H1 (cell line): ENCODE results near the gene POLE. TPM values are rescaled to one million over a fixed set of nuclear protein-coding genes. Genes with fewer than 3 reads are reported as not detected.

Experiments used
- microRNA-seq, 2 experiments: library from miRNA; unstranded; fragments of <30 nt; microRNA quantifications; one replicate each; pipeline versions ENCODE4 to v1.2.0, GENCODE V29; 2016 to 2020; ENCODE audit warnings: borderline microRNAs expressed in 2 of 2, borderline number of aligned reads in 2 of 2, borderline replicate concordance in 1 of 2
- polyA plus RNA-seq, 7 experiments: library from polyadenylated mRNA; depleted of rRNA in 3 of 7; stranded (reverse) in 5 of 7; unstranded in 2 of 7; fragments of >200 nt in 5 of 7; fragments of 200-250 nt in 2 of 7; gene quantifications; 1 replicate in 5 of 7; 2 replicates in 1 of 7; 4 replicates in 1 of 7; pipeline versions ENCODE4 v1.2.1 to v1.2.3, GENCODE V29; 2011 to 2013; ENCODE audit warnings: missing spikeins in 2 of 7, mixed read lengths in 2 of 7
- small RNA-seq: library from polyadenylated mRNA; stranded (forward); fragments of <200 nt; extraction: miRNeasy Mini kit (QIAGEN cat#:217004); gene quantifications from one replicate; pipeline ENCODE3, GENCODE V24; 2013; ENCODE audit not compliant: insufficient read depth
- total RNA-seq: library from RNA; stranded (reverse); fragmentation: NEBNext Ultra II Directional; extraction: Animal tissue kit (Norgen Biotek cat#: 25700); gene quantifications from 2 replicates; pipeline ENCODE4 v1.2.1, GENCODE V29; 2021

The POLE gene
- total and polyA plus RNA-seq, 2 of the 8 experiments (the other 6 are each of a cell fraction or from before 2014, with no cell fraction given) = 59.7 to 115 TPM

Small RNA genes within 50 kb of the gene (microRNA-seq; reads per million reads assigned to microRNA genes)
- 0.41 to 0.92 reads per million in 2 experiments for gene MIR6763

Small RNA genes within 50 kb of the gene (small RNA-seq; reads per million reads assigned to genes)
- gene MIR6763 (not detected), gene RNA5SP379 (not detected)

Other genes starting within 250 kb of the POLE start
- gene FBRSL1, start 197.2 kb downstream of the POLE start, total RNA-seq = 109 and 123 TPM in 2 replicates
- 18.4 and 78.9 TPM in 2 replicates for gene FBRSL1, start 197.2 kb downstream of the POLE start, polyA plus RNA-seq (2011; rRNA removed)
- gene LRCOL1, start 76.8 kb downstream of the POLE start, total RNA-seq = not detected in 2 replicates
- 0.42 TPM in 1 of 2 replicates, not detected in the other for gene LRCOL1, start 76.8 kb downstream of the POLE start, polyA plus RNA-seq (2011; rRNA removed)
- 0.84 and 1.5 TPM in 2 replicates for gene P2RX2, start 68.6 kb downstream of the POLE start, total RNA-seq
- gene P2RX2, start 68.6 kb downstream of the POLE start, polyA plus RNA-seq (2011; rRNA removed) = 2.2 and 6.3 TPM in 2 replicates
- gene PXMP2, start 245 bp upstream of the POLE start, total RNA-seq = 15.1 and 17.5 TPM in 2 replicates
- 13.8 and 19.5 TPM in 2 replicates for gene PXMP2, start 245 bp upstream of the POLE start, polyA plus RNA-seq (2011; rRNA removed)
- gene PGAM5, start 23.5 kb upstream of the POLE start, total RNA-seq = 84.0 and 92.7 TPM in 2 replicates
- gene PGAM5, start 23.5 kb upstream of the POLE start, polyA plus RNA-seq (2011; rRNA removed) = 66.4 and 78.7 TPM in 2 replicates
- 58.2 and 64.9 TPM in 2 replicates for gene ANKLE2, start 74.5 kb upstream of the POLE start, total RNA-seq
- gene ANKLE2, start 74.5 kb upstream of the POLE start, polyA plus RNA-seq (2011; rRNA removed) = 41.0 and 56.0 TPM in 2 replicates
- 33.1 and 33.4 TPM in 2 replicates for gene GOLGA3, start 141.5 kb upstream of the POLE start, total RNA-seq
- gene GOLGA3, start 141.5 kb upstream of the POLE start, polyA plus RNA-seq (2011; rRNA removed) = 6.4 and 8.4 TPM in 2 replicates
- 44.6 and 45.2 TPM in 2 replicates for gene CHFR, start 200.3 kb upstream of the POLE start, total RNA-seq
- gene CHFR, start 200.3 kb upstream of the POLE start, polyA plus RNA-seq (2011; rRNA removed) = 31.4 and 58.8 TPM in 2 replicates